GM19043 (cell line): ENCODE data around the gene TBC1D16.

ENCODE experiments used
- ATAC-seq: cut with Tn5 transposase; IDR thresholded peaks from one replicate; pipeline ENCODE4 v1.9.1; 2021; ENCODE audit warnings: low read depth; ENCODE audit not compliant: unreplicated experiment

TBC1D16 gene

DNA sequence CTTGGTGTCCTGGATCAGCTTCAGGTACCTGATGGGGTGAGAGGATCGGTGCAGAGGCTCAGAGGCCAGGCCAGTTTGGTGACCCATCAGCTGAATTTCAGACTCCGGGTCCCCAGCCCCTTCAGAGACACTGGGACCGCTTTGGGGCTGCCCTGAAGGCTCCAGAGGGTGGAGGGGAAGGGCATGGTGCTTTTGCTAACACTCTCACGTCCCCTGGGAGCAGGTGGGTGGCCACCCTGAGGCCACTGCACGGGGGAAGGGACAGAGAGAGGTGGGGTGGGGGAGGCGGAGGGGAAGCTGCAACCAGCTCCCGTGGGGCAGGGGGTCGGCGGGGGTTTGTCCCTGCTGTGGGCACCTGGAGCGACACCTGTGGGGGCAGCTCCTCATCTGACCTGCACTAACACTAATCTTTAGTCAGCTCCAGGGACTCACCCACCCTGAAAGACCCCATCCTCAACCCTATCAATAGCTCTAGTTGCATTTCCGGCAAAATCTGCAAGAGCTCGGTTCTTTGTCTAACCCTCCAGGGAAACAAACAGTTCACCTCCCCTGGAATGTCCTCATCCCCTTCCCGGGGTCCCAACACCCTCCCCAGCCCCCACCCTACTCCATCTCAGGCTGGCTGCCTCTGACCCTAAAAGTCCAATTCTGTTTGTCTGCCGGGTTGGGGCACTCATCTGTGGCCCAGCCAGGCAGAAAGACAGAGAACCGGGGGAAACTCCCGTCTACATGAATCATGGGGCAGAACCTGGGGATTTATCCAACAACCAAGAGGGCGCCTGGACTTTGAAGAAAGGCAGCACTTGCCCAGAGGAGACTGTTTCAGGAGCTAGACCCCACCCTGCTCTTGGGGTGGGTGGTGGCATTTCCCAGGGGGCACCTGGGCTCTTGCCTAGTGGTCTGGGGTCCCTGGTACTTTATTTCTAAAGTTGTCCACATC, 104.5 kb downstream of the TBC1D16 start:
- ATAC-seq, result no peak

DNA sequence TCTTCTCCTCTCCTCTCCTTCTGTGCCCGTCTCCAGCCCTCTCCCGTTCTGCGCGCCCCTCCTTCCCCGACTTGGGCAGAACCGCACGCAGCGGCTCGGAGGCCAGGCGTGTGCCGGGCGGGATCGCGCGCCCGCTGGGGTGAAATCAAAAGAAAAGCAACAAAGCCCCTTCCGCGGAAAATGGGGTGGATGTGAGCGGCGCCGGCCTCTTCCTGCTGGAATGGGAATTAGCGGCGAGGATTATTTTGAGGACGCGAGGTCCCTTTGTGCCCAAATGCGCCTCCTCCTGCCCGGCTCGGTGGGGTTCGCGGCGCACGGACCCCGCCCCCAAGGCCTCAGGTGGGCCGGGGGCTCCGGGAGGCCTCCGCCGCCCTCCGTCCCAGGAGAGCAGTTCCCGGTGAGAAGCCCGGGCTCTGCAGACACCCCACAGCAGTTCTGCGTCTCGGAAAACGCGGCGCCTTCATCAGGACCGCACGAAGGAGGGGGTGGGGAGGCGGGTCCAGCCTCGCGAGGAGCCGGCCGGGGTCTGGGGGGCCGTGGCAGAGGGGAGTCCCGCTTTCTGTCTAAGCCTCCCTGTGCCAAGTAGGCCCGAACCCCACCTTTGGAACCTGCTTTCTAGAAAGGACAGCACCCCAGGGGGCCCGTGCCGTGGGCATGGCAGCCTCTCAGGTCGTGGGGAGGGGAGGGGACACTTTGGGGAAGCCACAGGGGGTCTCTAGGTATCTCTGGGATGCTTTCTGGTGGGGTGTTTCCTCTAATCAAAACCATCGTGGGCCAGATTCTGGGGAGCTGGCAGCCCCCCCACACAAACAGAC, 105.4 kb downstream of the TBC1D16 start:
- ATAC-seq, result no peak

DNA sequence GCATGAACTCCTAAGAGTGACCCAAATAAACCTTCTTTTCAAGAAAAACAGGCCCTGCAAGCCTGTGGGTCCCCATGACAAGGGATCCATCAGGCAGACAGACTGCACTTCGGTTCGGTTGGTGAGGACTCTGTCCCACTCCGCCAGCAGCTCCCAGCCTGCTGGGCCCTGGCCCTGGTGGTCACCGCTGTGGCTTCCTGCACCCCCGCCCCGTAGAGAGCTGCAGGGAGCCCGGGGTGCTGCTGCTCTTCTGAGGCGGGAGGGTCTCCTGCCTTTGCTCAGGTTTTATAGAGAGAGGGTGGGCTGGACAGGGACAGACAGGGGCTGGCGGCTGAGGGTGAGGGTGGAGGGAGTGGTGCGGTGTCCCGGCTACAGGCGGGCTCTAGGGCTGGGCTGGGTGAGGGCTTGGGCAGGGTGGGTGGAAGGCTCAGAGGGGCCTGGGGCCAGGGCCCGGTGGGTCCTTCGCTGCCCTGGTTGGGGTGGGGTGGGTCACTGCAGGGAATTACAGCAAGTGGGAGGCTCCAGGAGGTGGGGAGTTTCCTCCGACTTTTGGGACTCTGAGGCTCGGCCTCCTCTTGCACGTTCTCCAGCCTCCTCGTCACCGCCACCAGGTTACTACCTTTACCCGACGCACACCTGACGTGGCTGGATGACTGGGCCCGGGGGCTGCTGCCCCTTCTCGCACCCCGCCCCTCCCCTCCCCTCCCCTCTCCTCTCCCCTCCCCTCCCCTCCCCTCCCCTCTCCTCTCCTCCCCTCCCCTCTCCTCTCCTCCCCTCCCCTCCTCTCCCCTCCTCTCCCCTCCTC, 106.2 kb downstream of the TBC1D16 start:
- no peak for ATAC-seq

GRCh38 chr17:79928502-79929256, 107.0 kb downstream of the TBC1D16 start:
- ATAC-seq, result no peak

- no peak for ATAC-seq
Measured at GRCh38 chr17:79927688-79928501, 107.8 kb downstream of the TBC1D16 start.

GRCh38 chr17:79927136-79927661, 108.5 kb downstream of the TBC1D16 start:
- no peak for ATAC-seq

- no peak for ATAC-seq
Measured at GRCh38 chr17:79926605-79927135, 109.0 kb downstream of the TBC1D16 start.

- ATAC-seq, result no peak
Measured at GRCh38 chr17:79926142-79926604, 109.5 kb downstream of the TBC1D16 start.

GRCh38 chr17:79925242-79925957, 110.3 kb downstream of the TBC1D16 start:
- ATAC-seq, result no peak

GRCh38 chr17:79924639-79924976, 111.1 kb downstream of the TBC1D16 start:
- no peak for ATAC-seq

GRCh38 chr17:79923974-79924638, 111.6 kb downstream of the TBC1D16 start:
- ATAC-seq, result no peak

DNA sequence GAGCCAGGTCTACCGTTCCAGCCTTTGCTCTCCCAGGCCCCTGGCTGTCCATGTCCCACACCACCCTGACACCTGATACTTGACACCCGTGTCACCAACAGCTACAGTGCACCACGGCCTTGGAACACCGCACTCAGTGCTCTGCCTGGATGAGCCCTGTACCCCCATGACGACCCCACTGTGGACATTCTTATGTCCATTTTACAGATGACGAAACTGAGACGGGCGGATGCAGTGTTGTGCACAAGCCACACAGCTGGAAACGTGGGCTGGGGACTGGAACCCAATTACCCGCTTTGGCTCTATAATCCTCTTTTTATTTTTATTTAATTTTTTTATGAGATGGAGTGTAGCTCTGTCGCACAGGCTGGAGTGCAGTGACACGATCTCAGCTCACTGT, 112.9 kb downstream of the TBC1D16 start:
- no peak for ATAC-seq

DNA sequence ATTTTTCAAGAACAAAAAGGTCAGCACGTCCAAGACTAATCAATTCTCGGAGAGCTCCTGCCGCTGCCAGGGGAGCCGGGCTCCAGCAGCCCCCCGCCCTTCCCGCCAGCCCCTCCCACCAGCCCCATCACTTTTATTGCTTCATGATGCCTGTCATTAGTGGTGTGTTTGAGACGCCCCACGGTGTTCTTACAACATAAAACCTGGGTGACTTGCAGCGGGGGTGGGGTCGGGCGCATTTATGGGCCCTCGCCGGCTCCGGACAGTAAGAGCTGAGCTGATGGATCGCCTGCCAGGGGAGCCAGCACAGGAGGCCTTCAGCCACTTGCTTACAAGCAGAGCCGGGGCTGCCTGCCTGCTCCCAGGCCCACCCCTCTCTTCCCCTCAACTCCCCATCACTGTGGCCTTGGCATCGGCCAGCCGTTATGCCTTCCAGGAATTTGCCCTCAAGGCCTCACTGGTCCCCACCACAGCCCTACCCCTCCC, 113.5 kb downstream of the TBC1D16 start:
- ATAC-seq, result no peak

DNA sequence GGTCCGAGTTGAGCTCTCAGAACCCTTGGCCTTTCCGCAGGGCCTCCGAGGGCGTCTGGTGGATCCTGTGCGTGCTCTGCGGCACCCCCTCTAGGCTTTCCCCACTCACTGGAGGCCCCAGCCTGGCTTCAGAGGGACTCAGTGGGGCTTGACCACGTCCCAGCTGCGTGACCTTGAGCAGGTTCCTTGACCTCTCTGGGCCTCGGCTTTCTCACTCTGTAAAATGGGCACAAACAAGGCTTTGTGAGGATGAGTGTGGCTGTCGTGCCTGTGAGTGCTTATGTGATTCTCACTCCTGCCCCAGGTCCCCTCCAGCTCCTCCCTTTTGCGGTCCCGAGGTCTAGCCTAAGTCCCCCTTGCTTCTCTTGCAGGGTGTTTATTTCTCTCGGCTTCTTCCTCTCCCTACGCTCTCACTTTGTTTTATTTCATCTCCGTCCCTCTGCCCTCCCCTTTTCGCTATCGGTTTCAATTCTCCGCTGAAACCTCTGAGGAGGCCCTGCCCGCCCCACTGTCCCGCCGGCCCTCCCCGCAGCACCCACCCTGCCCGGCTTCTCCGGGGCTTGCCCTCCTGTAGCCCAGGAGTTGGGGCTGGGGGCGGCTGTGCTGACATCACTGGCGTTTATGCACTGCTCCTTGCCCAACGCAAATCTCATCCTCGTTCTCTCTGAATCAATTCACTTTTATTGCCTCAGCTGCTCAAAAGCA, 114.1 kb downstream of the TBC1D16 start:
- no peak for ATAC-seq

- no peak for ATAC-seq
Measured at GRCh38 chr17:79920751-79921410, 114.8 kb downstream of the TBC1D16 start.
